A673 (cell line): Measurements from ENCODE around the gene CDC7. TPM values are rescaled to one million over a fixed set of nuclear protein-coding genes. Genes with fewer than 3 reads are reported as not detected.

Experiments
- BruUV-seq: library from RNA; stranded (reverse); fragments of 400-500 nt; replicated peaks from 2 replicates; lab custom pipeline; 2021; lab: Mats Ljungman, UMichigan
- CTCF ChIA-PET: fragments of 300-600 bp; sonication (Branson Sonifier 250); formaldehyde crosslinking; loops from one replicate; lab custom pipeline; 2022; ENCODE audit warnings: antibody characterized with exemption; lab: Charles Lee
- POLR2A ChIA-PET: fragments of 300-600 bp; sonication (Branson Sonifier 250); formaldehyde crosslinking; loops from one replicate; lab custom pipeline; 2022; ENCODE audit warnings: antibody characterized with exemption; ENCODE audit not compliant: low non-redundant PET; lab: Charles Lee
- DNase-seq: peaks from one replicate; pipeline ENCODE4 v3.0.0-alpha.2; 2015; ENCODE audit warnings: low spot score
- H3K27ac ChIP-seq: fragments of 200-600 bp; sonication (generic); 2 replicates; pipeline ENCODE4 v1.5.1; 2016; ENCODE audit warnings: mixed run types, low read depth, mild to moderate bottlenecking, mixed read lengths, antibody characterized with exemption, low read length; ENCODE audit not compliant: poor library complexity, severe bottlenecking
- H3K27me3 ChIP-seq: fragments of 200-600 bp; sonication (generic); replicated peaks from 2 replicates; pipeline ENCODE4 v1.6.1; 2017; ENCODE audit warnings: mixed run types, low read depth, mild to moderate bottlenecking, mixed read lengths, antibody characterized with exemption, low read length; ENCODE audit not compliant: insufficient read depth, poor library complexity
- H3K36me3 ChIP-seq: fragments of 200-600 bp; sonication (generic); 2 replicates; pipeline ENCODE4 v1.6.1; 2016; ENCODE audit warnings: mixed run types, mild to moderate bottlenecking, mixed read lengths, antibody characterized with exemption, low read length; ENCODE audit not compliant: insufficient read depth, poor library complexity, severe bottlenecking
- H3K4me1 ChIP-seq: fragments of 200-600 bp; sonication (generic); 2 replicates; pipeline ENCODE4 v1.6.1; 2017; ENCODE audit warnings: mixed run types, mild to moderate bottlenecking, mixed read lengths, antibody characterized with exemption, low read length; ENCODE audit not compliant: insufficient read depth, poor library complexity, severe bottlenecking
- H3K4me3 ChIP-seq: fragments of 200-600 bp; sonication (generic); 2 replicates; pipeline ENCODE4 v1.5.1; 2016; ENCODE audit warnings: low read depth, mixed run types, mild to moderate bottlenecking, mixed read lengths, low read length; ENCODE audit not compliant: poor library complexity, severe bottlenecking
- H3K9me3 ChIP-seq: fragments of 200-600 bp; sonication (generic); 2 replicates; pipeline ENCODE4 v1.6.1; 2016; ENCODE audit warnings: mixed run types, low read depth, mild to moderate bottlenecking, mixed read lengths, antibody characterized with exemption, low read length; ENCODE audit not compliant: poor library complexity, severe bottlenecking
- EZH2 ChIP-seq: fragments of 200-600 bp; sonication (generic); IDR thresholded peaks from 2 replicates; pipeline ENCODE4 v1.6.1; 2017; ENCODE audit warnings: borderline replicate concordance, low read depth, mild to moderate bottlenecking, mixed read lengths, antibody characterized with exemption, low read length; ENCODE audit not compliant: poor library complexity, severe bottlenecking
- intact Hi-C: fragments of 100-400 bp; cut with micrococcal nuclease; formaldehyde crosslinking; loops from one replicate; pipeline ENCODE4 v1.10.0; 2022; ENCODE audit not compliant: unreplicated experiment
- total RNA-seq: library from RNA; stranded (reverse); gene quantifications from 2 replicates; pipeline ENCODE4 v1.2.3, GENCODE V29; 2021
- TF ChIP-seq, protein P1 (sequence below): fragments of 300-800, 200-600 bp; sonication (generic); conservative IDR thresholded peaks from 2 replicates; pipeline ENCODE4 v1.5.1; 2017; ENCODE audit warnings: low read depth, mild to moderate bottlenecking, antibody characterized with exemption, low read length, moderate library complexity, mixed read lengths

The CDC7 gene
- total RNA-seq, 1 experiment from 2014 or later = 34.0 TPM

- no peak for DNase-seq
- Histone ChIP-seq H3K9me3 (no peaks in the 10 kb centered on the region), H3K27me3 (no peaks in the 10 kb centered on the region), H3K27ac (no peak overlapping the region), H3K4me1 (no peaks in the 10 kb centered on the region), H3K36me3 (no peaks in the 10 kb centered on the region), H3K4me3 (no peak overlapping the region)
- intact Hi-C loops = no loop called here
- POLR2A ChIA-PET = no interaction called here
- CTCF ChIA-PET = no interaction called here
- TF ChIP-seq, protein P1, sequence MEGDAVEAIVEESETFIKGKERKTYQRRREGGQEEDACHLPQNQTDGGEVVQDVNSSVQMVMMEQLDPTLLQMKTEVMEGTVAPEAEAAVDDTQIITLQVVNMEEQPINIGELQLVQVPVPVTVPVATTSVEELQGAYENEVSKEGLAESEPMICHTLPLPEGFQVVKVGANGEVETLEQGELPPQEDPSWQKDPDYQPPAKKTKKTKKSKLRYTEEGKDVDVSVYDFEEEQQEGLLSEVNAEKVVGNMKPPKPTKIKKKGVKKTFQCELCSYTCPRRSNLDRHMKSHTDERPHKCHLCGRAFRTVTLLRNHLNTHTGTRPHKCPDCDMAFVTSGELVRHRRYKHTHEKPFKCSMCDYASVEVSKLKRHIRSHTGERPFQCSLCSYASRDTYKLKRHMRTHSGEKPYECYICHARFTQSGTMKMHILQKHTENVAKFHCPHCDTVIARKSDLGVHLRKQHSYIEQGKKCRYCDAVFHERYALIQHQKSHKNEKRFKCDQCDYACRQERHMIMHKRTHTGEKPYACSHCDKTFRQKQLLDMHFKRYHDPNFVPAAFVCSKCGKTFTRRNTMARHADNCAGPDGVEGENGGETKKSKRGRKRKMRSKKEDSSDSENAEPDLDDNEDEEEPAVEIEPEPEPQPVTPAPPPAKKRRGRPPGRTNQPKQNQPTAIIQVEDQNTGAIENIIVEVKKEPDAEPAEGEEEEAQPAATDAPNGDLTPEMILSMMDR = no peak
- TF ChIP-seq EZH2 = no peak
- no TSS peak for BruUV-seq
These were observed 10.2 kb upstream of the CDC7 start for GRCh38 chr1:91490501-91490900.

- Histone ChIP-seq H3K27ac (no peak overlapping the region), H3K36me3 (no peaks in the 10 kb centered on the region), H3K4me1 (peaks cover 10% of the 10 kb centered on the region), H3K27me3 (no peaks in the 10 kb centered on the region), H3K4me3 (no peak overlapping the region), H3K9me3 (no peaks in the 10 kb centered on the region)
- ChIA-PET POLR2A (no interaction called here), CTCF (no interaction called here)
- BruUV-seq = no TSS peak
- intact Hi-C loops = no loop called here
- TF ChIP-seq, protein P1 = no peak
- TF ChIP-seq EZH2 = no peak
- no peak for DNase-seq
These were observed 2.6 kb upstream of the CDC7 start for GRCh38 chr1:91498035-91498434.

DNA sequence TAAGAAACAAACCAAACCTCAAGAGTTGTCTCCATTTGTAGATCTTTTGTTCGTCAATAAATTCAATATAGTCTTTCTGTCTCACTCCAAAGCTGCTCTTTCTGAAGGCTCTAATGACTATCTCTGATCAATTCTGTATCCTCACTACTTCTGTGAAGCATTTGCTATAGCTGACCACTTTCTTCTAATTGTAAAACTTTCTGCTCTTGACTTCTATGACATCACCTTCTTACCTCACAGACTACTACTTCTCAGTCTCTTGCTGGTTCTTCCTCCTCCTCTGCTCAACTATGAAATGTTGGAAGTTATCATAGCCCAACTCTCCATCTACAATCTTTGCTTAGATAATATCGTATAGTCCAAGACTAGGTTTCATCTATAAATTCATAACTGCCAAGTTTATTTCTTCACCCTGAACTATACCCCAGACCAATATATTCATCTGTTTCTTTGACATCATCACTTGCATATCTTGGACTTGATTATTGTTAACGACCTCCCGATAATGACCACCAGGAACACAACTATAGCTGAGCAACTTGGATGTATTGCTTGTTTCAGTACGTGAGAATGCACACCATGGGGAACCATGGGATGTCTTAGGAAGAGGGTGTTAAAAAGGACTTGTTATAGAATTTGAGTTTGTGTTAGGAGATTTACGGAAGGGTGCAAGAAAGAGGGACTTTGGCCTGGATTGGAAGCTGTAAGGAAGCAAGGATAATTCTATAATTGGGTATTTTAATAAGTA, 2.0 kb upstream of the CDC7 start:
- no TSS peak for BruUV-seq
- ChIA-PET POLR2A (no interaction called here), CTCF (no interaction called here)
- DNase-seq = no peak
- TF ChIP-seq, protein P1 = no peak
- TF ChIP-seq EZH2 = no peak
- H3K36me3 ChIP-seq = no peaks in the 10 kb centered on the region
- H3K4me1 ChIP-seq = peaks cover 15% of the 10 kb centered on the region
- no peak overlapping the region for H3K4me3 ChIP-seq
- no peaks in the 10 kb centered on the region for H3K27me3 ChIP-seq
- H3K9me3 ChIP-seq = no peaks in the 10 kb centered on the region
- intact Hi-C loops = no loop called here
- H3K27ac ChIP-seq = no peak overlapping the region
